ENCODE measurements around the gene SLC34A1.

DNA sequence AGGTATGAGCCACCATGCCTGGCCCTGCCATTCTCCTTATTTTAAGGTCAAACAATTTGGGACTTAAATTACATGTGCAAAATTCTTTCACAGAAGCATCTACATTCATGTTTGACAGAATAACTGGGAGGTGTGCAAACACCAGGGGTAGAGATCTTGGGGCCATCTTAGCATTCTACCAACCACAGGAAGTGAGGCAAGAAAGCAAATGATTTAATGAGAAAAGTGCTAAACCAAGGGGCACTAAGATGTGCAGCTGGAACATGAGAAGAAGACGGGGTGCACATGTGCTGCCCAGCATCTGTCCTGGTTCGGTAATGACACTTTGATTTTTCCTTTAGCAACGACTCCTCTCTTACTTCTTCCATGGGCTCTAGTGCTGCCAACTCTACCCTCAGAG, 26.3 kb downstream of the SLC34A1 start:
- TF ChIP-seq, protein P1, sequence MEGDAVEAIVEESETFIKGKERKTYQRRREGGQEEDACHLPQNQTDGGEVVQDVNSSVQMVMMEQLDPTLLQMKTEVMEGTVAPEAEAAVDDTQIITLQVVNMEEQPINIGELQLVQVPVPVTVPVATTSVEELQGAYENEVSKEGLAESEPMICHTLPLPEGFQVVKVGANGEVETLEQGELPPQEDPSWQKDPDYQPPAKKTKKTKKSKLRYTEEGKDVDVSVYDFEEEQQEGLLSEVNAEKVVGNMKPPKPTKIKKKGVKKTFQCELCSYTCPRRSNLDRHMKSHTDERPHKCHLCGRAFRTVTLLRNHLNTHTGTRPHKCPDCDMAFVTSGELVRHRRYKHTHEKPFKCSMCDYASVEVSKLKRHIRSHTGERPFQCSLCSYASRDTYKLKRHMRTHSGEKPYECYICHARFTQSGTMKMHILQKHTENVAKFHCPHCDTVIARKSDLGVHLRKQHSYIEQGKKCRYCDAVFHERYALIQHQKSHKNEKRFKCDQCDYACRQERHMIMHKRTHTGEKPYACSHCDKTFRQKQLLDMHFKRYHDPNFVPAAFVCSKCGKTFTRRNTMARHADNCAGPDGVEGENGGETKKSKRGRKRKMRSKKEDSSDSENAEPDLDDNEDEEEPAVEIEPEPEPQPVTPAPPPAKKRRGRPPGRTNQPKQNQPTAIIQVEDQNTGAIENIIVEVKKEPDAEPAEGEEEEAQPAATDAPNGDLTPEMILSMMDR (IDR thresholded peaks at IDR 0.05), result no peak
- TF ChIP-seq POLR2A (IDR thresholded peaks at IDR 0.05), result no peak

All from uterus (tissue), 2 donors.